Naive thymus-derived CD8-positive, alpha-beta T cell (primary cell): Measurements from ENCODE around the gene SCO2. TPM values are rescaled to one million over a fixed set of nuclear protein-coding genes. Genes with fewer than 3 reads are reported as not detected.

Experiments used
- ATAC-seq, 2 donors: fragments of 150-1000 bp; cut with Tn5 transposase in 1 of 2; sonication (Bioruptor Pico), chemical (Tn5 transposase) in 1 of 2; 1 replicate in 1 of 2; 2 replicates in 1 of 2; pipeline ENCODE4 v1.10.0; 2021; ENCODE audit warnings: mild to moderate bottlenecking in 2 of 2, moderate library complexity in 2 of 2
- POLR2A ChIA-PET: fragments of 350-600 bp; sonication (Branson Sonifier 250); formaldehyde crosslinking; loops from one replicate; lab custom pipeline; 2021; ENCODE audit warnings: antibody characterized with exemption; lab: Charles Lee
- DNase-seq, 10 donors: peaks; one replicate each; pipeline versions ENCODE4 v3.0.0 to v3.0.0-alpha.2; 2020 to 2022
- H3K27ac Mint-ChIP-seq, 10 donors: one replicate each; pipeline ENCODE4 v1.8.0; 2020 to 2022; ENCODE audit warnings: mild to moderate bottlenecking in 10 of 10, mixed read lengths in 10 of 10, moderate library complexity in 4 of 10, inconsistent platforms in 1 of 10
- H3K27me3 Mint-ChIP-seq, 5 donors: one replicate each; pipeline ENCODE4 v1.8.0; 2021 to 2022; ENCODE audit warnings: mixed read lengths in 5 of 5
- H3K36me3 Mint-ChIP-seq, 3 donors: one replicate each; pipeline ENCODE4 v1.8.0; 2020 to 2022; ENCODE audit warnings: mixed read lengths in 3 of 3, mild to moderate bottlenecking in 2 of 3, inconsistent platforms in 1 of 3
- H3K4me1 Mint-ChIP-seq, 4 donors: one replicate each; pipeline ENCODE4 v1.8.0; 2021 to 2022; ENCODE audit warnings: mixed read lengths in 4 of 4
- H3K4me3 Mint-ChIP-seq, 10 donors: one replicate each; pipeline ENCODE4 v1.8.0; 2020 to 2022; ENCODE audit warnings: mild to moderate bottlenecking in 10 of 10, mixed read lengths in 10 of 10, moderate library complexity in 6 of 10, inconsistent platforms in 1 of 10
- H3K9me3 Mint-ChIP-seq, 9 donors: one replicate each; pipeline ENCODE4 v1.8.0; 2020 to 2022; ENCODE audit warnings: mixed read lengths in 9 of 9, mild to moderate bottlenecking in 3 of 9, inconsistent platforms in 1 of 9, moderate library complexity in 1 of 9
- polyA plus RNA-seq, 3 donors: library from polyadenylated mRNA; unstranded; fragments of 300-500 nt; fragmentation: Illumina TruSeq; gene quantifications; one replicate each; pipeline ENCODE4 v1.2.3, GENCODE V29; 2021
- total RNA-seq, 8 experiments: library from RNA in 2 of 8; stranded (reverse) in 2 of 8; gene quantifications; one replicate each; pipeline ENCODE4 v1.2.3 and lab custom pipeline; 2021 to 2026

SCO2 gene
- total and polyA plus RNA-seq, 5 experiments from 2014 or later, result 2.7 to 8.3 (median 5.4) TPM; not detected in 1

- POLR2A ChIA-PET, result interaction anchor here (0.6 to 3.0 kb wide), 3 partner anchors 10 to 135 kb away, joined by 3 to 15 read pairs (median 3); no protein-coding TSS in a partner anchor
- ATAC-seq (no peak), DNase-seq (no peak)
- peaks cover 0 to 2% (median 0%) of the 10 kb centered on the region in 9 donors for H3K9me3 Mint-ChIP-seq
- H3K4me3 Mint-ChIP-seq, result peak overlapping the region in 3 of 10 donors; percentile 1 to 51 (median 33)
- H3K27me3 Mint-ChIP-seq, result peaks cover 0 to 4% (median 0%) of the 10 kb centered on the region in 5 donors
- peak overlapping the region in 2 of 10 donors; percentile 33 to 56 for H3K27ac Mint-ChIP-seq
- peaks cover 0 to 5% (median 2%) of the 10 kb centered on the region in 3 donors for H3K36me3 Mint-ChIP-seq
- peaks cover 15 to 27% (median 23%) of the 10 kb centered on the region in 4 donors for H3K4me1 Mint-ChIP-seq
Measured at GRCh38 chr22:50477923-50478322, 47.5 kb downstream of the SCO2 start.

- Mint-ChIP-seq H3K36me3 (peaks cover 0 to 5% (median 2%) of the 10 kb centered on the region in 3 donors), H3K4me3 (peak overlapping the region; percentile 39 to 93 (median 64)), H3K27me3 (peaks cover 0 to 4% (median 0%) of the 10 kb centered on the region in 5 donors), H3K9me3 (peaks cover 0 to 2% (median 0%) of the 10 kb centered on the region in 9 donors), H3K27ac (peak overlapping the region in 8 of 10 donors; percentile 11 to 87 (median 68)), H3K4me1 (peaks cover 18 to 38% (median 34%) of the 10 kb centered on the region in 4 donors)
- POLR2A ChIA-PET, result interaction anchor here (0.5 to 3.0 kb wide), 2 partner anchors 9 to 121 kb away, joined by 3 to 15 read pairs; no protein-coding TSS in a partner anchor
- DNase-seq, result no peak
- ATAC-seq, result no peak
Measured at GRCh38 chr22:50476868-50477267, 48.5 kb downstream of the SCO2 start.

- peak overlapping the region; percentile 57 to 93 (median 70) for H3K4me3 Mint-ChIP-seq
- DNase-seq (no peak), ATAC-seq (no peak)
- peaks cover 0 to 2% (median 0%) of the 10 kb centered on the region in 9 donors for H3K9me3 Mint-ChIP-seq
- H3K27ac Mint-ChIP-seq, result peak overlapping the region; percentile 58 to 87 (median 78)
- peaks cover 24 to 49% (median 46%) of the 10 kb centered on the region in 4 donors for H3K4me1 Mint-ChIP-seq
- peaks cover 0 to 4% (median 0%) of the 10 kb centered on the region in 5 donors for H3K27me3 Mint-ChIP-seq
- POLR2A ChIA-PET, result interaction anchor here (0.8 to 1.7 kb wide), 3 partner anchors 9 to 32 kb away, joined by 3 to 5 read pairs (median 4); partner anchors contain the start of genes LMF2 and NCAPH2
- H3K36me3 Mint-ChIP-seq, result peaks cover 0 to 5% (median 2%) of the 10 kb centered on the region in 3 donors
Measured at GRCh38 chr22:50475652-50476002, 49.8 kb downstream of the SCO2 start.

- peaks cover 0 to 4% (median 0%) of the 10 kb centered on the region in 5 donors for H3K27me3 Mint-ChIP-seq
- H3K36me3 Mint-ChIP-seq, result peaks cover 0 to 5% (median 2%) of the 10 kb centered on the region in 3 donors
- DNase-seq (peak; percentile 74 to 91 (median 86)), ATAC-seq (peak; percentile 66)
- H3K4me3 Mint-ChIP-seq, result peak within 1 kb of the TSS; percentile 86 to 98 (median 94)
- H3K4me1 Mint-ChIP-seq, result peaks cover 23 to 51% (median 49%) of the 10 kb centered on the region in 4 donors
- peak within 1 kb of the TSS; percentile 89 to 98 (median 96) for H3K27ac Mint-ChIP-seq
- H3K9me3 Mint-ChIP-seq, result peaks cover 0 to 2% (median 0%) of the 10 kb centered on the region in 9 donors
- POLR2A ChIA-PET, result interaction anchor here (0.8 to 1.7 kb wide), 3 partner anchors 10 to 33 kb away, joined by 3 to 5 read pairs (median 4); partner anchors contain the start of genes LMF2 and NCAPH2
Measured at GRCh38 chr22:50474710-50475651, 50.4 kb downstream of the SCO2 start, which contains the start of gene SBF1. SBF1 (minus strand) TSS chr22:50475035; CDS start chr22:50474840, 195 bp downstream.

GRCh38 chr22:50473855-50474671, 51.3 kb downstream of the SCO2 start:
- no peak for ATAC-seq
- H3K36me3 Mint-ChIP-seq, result peaks cover 0 to 5% (median 2%) of the 10 kb centered on the region in 3 donors
- H3K4me1 Mint-ChIP-seq, result peaks cover 23 to 57% (median 52%) of the 10 kb centered on the region in 4 donors

More at GRCh38 chr22:50473855-50474671, 51.3 kb downstream of the SCO2 start:
- Mint-ChIP-seq H3K27ac (peak overlapping the region; percentile 89 to 98 (median 96)), H3K9me3 (peaks cover 0 to 2% (median 0%) of the 10 kb centered on the region in 9 donors), H3K27me3 (no peaks in the 10 kb centered on the region), H3K4me3 (peak overlapping the region; percentile 86 to 98 (median 94))
- POLR2A ChIA-PET, result interaction anchor here (0.5 to 3.5 kb wide), 12 partner anchors 9 to 147 kb away, joined by 3 to 25 read pairs (median 4); partner anchors contain the start of genes LMF2, NCAPH2, SCO2 and SYCE3
- DNase-seq, result peak in 2 of 10 donors; percentile 19 to 25

Other genes with a start within 250 kb of the SCO2 start
- gene PLXNB2, start 218.0 kb downstream of the SCO2 start, total RNA-seq, result 10 to 100 TPM; 14.3 to 16.7 TPM
- gene PLXNB2, start 218.0 kb downstream of the SCO2 start, polyA plus RNA-seq, result 1 to 10 TPM in 2 of 3 donors, under 1 TPM in 1; 0.72 to 4.1 (median 1.1) TPM
- 1 to 10 TPM; 7.0 to 9.1 TPM for gene DENND6B, start 198.6 kb downstream of the SCO2 start, total RNA-seq
- 1 to 10 TPM in 2 of 3 donors, under 1 TPM in 1; 0.53 to 1.1 (median 1.0) TPM for gene DENND6B, start 198.6 kb downstream of the SCO2 start, polyA plus RNA-seq
- 100 to 1,000 TPM in 1 of 2 experiments, 10 to 100 TPM in 1; 93.3 to 104 TPM for gene PPP6R2, start 182.3 kb downstream of the SCO2 start, total RNA-seq
- 10 to 100 TPM; 13.3 to 29.1 (median 17.0) TPM for gene PPP6R2, start 182.3 kb downstream of the SCO2 start, polyA plus RNA-seq
- gene SBF1, start 50.6 kb downstream of the SCO2 start, total RNA-seq, result 100 to 1,000 TPM; 221 to 222 TPM
- gene SBF1, start 50.6 kb downstream of the SCO2 start, polyA plus RNA-seq, result 10 to 100 TPM; 17.1 to 37.4 (median 17.6) TPM
- gene ADM2, start 44.1 kb downstream of the SCO2 start, total RNA-seq, result 1 to 10 TPM; 7.7 to 8.2 TPM
- gene ADM2, start 44.1 kb downstream of the SCO2 start, polyA plus RNA-seq, result under 1 TPM; 0.08 to 0.52 (median 0.21) TPM
- under 1 TPM in 1 of 2 experiments, not detected in 1; 0.52 TPM for gene MIOX, start 38.7 kb downstream of the SCO2 start, total RNA-seq
- under 1 TPM in 1 of 3 donors, not detected in 2; 0.39 TPM for gene MIOX, start 38.7 kb downstream of the SCO2 start, polyA plus RNA-seq
- 100 to 1,000 TPM; 120 to 128 TPM for gene LMF2, start 17.9 kb downstream of the SCO2 start, total RNA-seq
- gene LMF2, start 17.9 kb downstream of the SCO2 start, polyA plus RNA-seq, result 10 to 100 TPM; 15.1 to 19.6 (median 17.6) TPM
- gene NCAPH2, start 17.4 kb downstream of the SCO2 start, total RNA-seq, result 10 to 100 TPM; 77.9 to 81.9 TPM
- gene NCAPH2, start 17.4 kb downstream of the SCO2 start, polyA plus RNA-seq, result 10 to 100 TPM; 34.8 to 41.5 (median 40.1) TPM
- gene TYMP, start 4.4 kb upstream of the SCO2 start, total RNA-seq, result 1 to 10 TPM; 2.1 to 3.4 TPM
- 1 to 10 TPM; 1.9 to 5.5 (median 3.1) TPM for gene TYMP, start 4.4 kb upstream of the SCO2 start, polyA plus RNA-seq
- 1 to 10 TPM; 5.7 to 6.2 TPM for gene KLHDC7B, start 20.3 kb upstream of the SCO2 start, total RNA-seq
- gene KLHDC7B, start 20.3 kb upstream of the SCO2 start, polyA plus RNA-seq, result 1 to 10 TPM; 5.3 to 7.9 (median 6.5) TPM
- not detected for gene SYCE3, start 37.3 kb upstream of the SCO2 start, total RNA-seq
- gene SYCE3, start 37.3 kb upstream of the SCO2 start, polyA plus RNA-seq, result not detected
- 10 to 100 TPM; 94.7 to 97.5 TPM for gene CPT1B, start 52.8 kb upstream of the SCO2 start, total RNA-seq
- 1 to 10 TPM in 1 of 3 donors, under 1 TPM in 1, not detected in 1; 0.23 to 1.3 TPM for gene CPT1B, start 52.8 kb upstream of the SCO2 start, polyA plus RNA-seq
- 100 to 1,000 TPM; 205 to 215 TPM for gene CHKB, start 57.3 kb upstream of the SCO2 start, total RNA-seq
- 10 to 100 TPM; 23.0 to 26.9 (median 25.1) TPM for gene CHKB, start 57.3 kb upstream of the SCO2 start, polyA plus RNA-seq
- gene MAPK8IP2, start 75.2 kb upstream of the SCO2 start, total RNA-seq, result under 1 TPM; 0.22 to 0.62 TPM
- gene MAPK8IP2, start 75.2 kb upstream of the SCO2 start, polyA plus RNA-seq, result not detected
- 10 to 100 TPM; 88.4 to 88.9 TPM for gene ARSA, start 102.6 kb upstream of the SCO2 start, total RNA-seq
- 1 to 10 TPM; 7.2 to 9.3 (median 7.3) TPM for gene ARSA, start 102.6 kb upstream of the SCO2 start, polyA plus RNA-seq
- under 1 TPM in 1 of 2 experiments, not detected in 1; 0.05 TPM for gene SHANK3, start 147.2 kb upstream of the SCO2 start, total RNA-seq
- gene SHANK3, start 147.2 kb upstream of the SCO2 start, polyA plus RNA-seq, result not detected
- not detected for gene ACR, start 212.6 kb upstream of the SCO2 start, total RNA-seq
- not detected for gene ACR, start 212.6 kb upstream of the SCO2 start, polyA plus RNA-seq